Measurements from ENCODE around the gene FAM107B. TPM values are rescaled to one million over a fixed set of nuclear protein-coding genes. Genes with fewer than 3 reads are reported as not detected.
A peak's percentile ranks its signal among the peaks of the same experiment; 100 is the strongest.
"Not testable (repeated sequence)": the region's sequence is repeated elsewhere in the genome, so short reads cannot be mapped to it uniquely, and the experiment has no call there.

Gene FAM107B
- total RNA-seq, 6 experiments from 2014 or later = 58.6 to 116 (median 68.7) TPM

DNA sequence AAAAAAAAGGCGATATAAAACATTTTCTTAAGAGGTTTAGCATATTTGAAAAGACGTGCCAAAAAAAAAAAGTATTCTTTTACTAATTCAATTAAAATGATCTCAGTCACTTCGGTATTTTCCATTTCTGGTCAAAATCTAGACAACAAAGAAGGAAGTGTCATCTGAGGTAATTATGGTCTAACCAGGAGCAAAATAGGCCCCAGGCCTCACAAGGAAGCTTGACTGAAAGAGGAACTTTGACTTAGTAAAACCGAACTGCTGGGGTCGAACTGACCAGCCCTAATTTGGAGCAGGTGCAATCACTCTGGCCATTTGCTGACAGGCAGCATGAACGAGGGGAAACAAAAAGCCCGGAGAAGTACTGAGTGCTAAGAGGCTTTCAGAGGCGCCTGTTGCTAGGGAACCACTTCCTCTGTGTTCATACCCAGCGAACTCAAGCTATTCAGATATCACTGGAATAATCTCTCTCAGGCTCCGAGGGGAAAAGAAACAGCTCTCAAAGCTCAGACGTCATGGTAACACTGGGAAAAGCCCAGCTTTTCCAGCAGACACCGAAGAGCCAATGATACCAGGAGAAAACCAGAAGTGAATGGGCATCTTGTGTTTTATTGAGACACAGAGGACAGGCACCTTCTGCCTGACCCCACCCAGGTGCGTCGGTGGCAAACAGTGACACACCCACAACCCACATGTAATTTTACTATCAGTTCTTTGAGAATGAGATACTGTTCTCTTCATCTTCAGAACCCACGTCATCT, 126.5 kb downstream of the FAM107B start:
- TF ChIP-seq, protein P1, sequence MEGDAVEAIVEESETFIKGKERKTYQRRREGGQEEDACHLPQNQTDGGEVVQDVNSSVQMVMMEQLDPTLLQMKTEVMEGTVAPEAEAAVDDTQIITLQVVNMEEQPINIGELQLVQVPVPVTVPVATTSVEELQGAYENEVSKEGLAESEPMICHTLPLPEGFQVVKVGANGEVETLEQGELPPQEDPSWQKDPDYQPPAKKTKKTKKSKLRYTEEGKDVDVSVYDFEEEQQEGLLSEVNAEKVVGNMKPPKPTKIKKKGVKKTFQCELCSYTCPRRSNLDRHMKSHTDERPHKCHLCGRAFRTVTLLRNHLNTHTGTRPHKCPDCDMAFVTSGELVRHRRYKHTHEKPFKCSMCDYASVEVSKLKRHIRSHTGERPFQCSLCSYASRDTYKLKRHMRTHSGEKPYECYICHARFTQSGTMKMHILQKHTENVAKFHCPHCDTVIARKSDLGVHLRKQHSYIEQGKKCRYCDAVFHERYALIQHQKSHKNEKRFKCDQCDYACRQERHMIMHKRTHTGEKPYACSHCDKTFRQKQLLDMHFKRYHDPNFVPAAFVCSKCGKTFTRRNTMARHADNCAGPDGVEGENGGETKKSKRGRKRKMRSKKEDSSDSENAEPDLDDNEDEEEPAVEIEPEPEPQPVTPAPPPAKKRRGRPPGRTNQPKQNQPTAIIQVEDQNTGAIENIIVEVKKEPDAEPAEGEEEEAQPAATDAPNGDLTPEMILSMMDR (IDR thresholded peaks at IDR 0.05) = no peak
- no peak for TF ChIP-seq POLR2A (IDR thresholded peaks at IDR 0.05)
- Histone ChIP-seq H3K27me3 (no peaks in the 10 kb centered on the region), H3K4me1 (no peaks in the 10 kb centered on the region), H3K27ac (peak overlapping the region in 1 of 3 donors; percentile 47), H3K4me3 (no peak overlapping the region), H3K36me3 (no peaks in the 10 kb centered on the region), H3K9me3 (no peaks in the 10 kb centered on the region)
- ATAC-seq (peak; percentile 77 to 90 (median 85)), DNase-seq (peak in 1 of 3 donors; percentile 57)
- 42% methylated on average over 15 of the region's 15 CpGs for WGBS (ENCODE audit: insufficient coverage, low coverage, low lambda C conversion rate, missing lambda C conversion rate)
- intact Hi-C loops (cut with DNase I) = no loop called here

DNA sequence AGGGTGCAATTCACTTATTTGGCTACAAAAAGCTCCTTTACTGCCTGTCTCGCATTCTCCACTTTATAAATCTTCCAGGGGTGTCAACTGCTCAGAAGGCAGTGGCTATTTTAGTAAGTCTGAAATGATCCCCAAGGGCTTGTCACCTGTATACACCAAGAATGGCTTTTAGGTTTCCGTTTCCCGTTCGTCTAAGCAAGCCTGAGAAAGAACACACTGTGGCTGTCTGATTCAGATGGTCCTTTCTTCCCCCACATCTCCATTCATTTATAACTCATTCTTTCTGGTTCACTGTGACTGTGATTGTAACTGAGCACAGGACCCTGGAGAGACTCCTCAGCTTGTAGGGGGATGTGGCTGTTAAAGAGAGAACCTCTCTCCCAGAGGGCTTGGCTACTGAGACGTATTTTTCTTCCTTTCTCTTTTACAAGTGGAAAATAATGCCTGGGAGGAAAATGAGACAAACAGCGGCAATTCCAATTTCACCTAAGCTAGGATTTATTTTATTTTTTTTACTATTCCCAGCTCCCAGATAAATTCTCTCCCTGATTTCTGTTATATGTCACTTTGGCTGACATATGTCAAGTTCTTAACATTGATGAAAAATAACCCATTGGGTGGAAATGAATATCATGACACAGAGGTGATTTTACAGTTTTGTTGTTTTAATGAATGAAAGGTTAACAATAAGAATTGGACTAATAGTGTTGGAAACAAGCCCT, 129.3 kb downstream of the FAM107B start:
- Histone ChIP-seq H3K4me1 (no peaks in the 10 kb centered on the region), H3K27me3 (no peaks in the 10 kb centered on the region), H3K27ac (no peak overlapping the region), H3K9me3 (no peaks in the 10 kb centered on the region), H3K36me3 (no peaks in the 10 kb centered on the region), H3K4me3 (no peak overlapping the region)
- ATAC-seq (no peak), DNase-seq (no peak)
- WGBS (ENCODE audit: insufficient coverage, low coverage, low lambda C conversion rate, missing lambda C conversion rate) = 76% methylated on average over 5 of the region's 6 CpGs
- TF ChIP-seq, protein P1 (IDR thresholded peaks at IDR 0.05) = no peak
- TF ChIP-seq POLR2A (IDR thresholded peaks at IDR 0.05) = no peak
- intact Hi-C loops (cut with DNase I) = no loop called here

DNA sequence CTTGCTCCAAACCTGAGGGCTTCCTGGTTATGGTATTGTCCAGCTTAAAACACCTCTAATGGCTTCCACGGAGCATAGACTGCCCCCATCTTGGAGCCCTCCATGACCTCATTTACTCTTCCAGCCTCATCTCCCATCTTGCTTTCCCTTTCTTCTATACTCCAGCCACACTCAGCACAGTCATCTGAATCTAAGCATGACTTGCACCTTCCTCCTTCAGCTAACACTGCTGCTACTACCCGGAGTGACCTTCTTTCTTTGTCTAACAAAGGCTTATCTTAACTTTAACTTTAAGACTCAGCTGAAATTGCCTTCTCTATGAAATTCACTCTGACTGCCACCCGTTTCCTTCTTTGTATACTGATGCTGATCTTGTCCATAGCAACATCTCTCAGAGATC, 135.1 kb downstream of the FAM107B start:
- no peaks in the 10 kb centered on the region for H3K36me3 ChIP-seq
- WGBS (ENCODE audit: insufficient coverage, low coverage, low lambda C conversion rate, missing lambda C conversion rate) = 59% methylated on average over 3 of the region's 3 CpGs
- H3K9me3 ChIP-seq = no peaks in the 10 kb centered on the region
- intact Hi-C loops (cut with DNase I) = no loop called here
- DNase-seq = no peak
- peak in 1 of 4 donors; percentile 39 for ATAC-seq
- no peaks in the 10 kb centered on the region for H3K27me3 ChIP-seq
- H3K4me1 ChIP-seq = no peaks in the 10 kb centered on the region
- H3K27ac ChIP-seq = no peak overlapping the region
- TF ChIP-seq POLR2A (IDR thresholded peaks at IDR 0.05) = no peak
- TF ChIP-seq, protein P1 (IDR thresholded peaks at IDR 0.05) = no peak
- no peak overlapping the region for H3K4me3 ChIP-seq

DNA sequence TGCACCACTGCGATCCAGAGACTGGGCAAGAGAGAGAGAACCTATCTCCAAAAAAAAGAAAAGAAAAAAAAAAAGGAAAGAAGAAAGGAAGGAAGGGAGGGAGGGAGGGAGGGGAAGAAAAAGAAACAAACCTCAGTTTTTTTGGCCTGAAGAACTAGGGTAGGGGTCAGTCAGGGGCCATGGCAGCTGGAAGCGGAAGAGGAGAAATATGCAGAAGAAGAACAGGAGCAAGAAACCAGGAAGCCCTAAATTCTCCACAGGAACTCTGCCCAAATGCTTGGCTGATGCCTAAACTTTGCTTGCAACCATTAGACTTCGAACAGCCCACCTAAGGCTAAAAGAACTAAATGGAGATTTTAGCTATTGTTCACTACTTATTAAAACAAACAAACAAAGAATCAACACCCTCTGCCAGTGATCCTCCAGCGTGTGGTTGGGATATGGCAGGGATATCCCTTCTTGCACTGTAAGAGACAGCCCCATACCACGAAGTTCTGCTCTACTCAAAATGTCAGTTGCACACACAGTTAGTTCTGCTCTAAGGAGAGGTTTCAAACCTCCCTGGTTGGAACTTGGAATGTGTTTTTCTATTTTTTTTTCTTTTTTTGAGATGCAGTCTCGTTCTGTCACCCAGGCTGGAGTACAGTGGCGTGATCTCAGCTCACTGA, 139.5 kb downstream of the FAM107B start:
- Histone ChIP-seq H3K27ac (no peak overlapping the region), H3K9me3 (no peaks in the 10 kb centered on the region), H3K4me3 (no peak overlapping the region), H3K4me1 (no peaks in the 10 kb centered on the region), H3K27me3 (no peaks in the 10 kb centered on the region), H3K36me3 (no peaks in the 10 kb centered on the region)
- peak in 3 of 4 donors; percentile 43 to 57 (median 48) for ATAC-seq
- TF ChIP-seq, protein P1 (IDR thresholded peaks at IDR 0.05) = no peak
- TF ChIP-seq POLR2A (IDR thresholded peaks at IDR 0.05) = no peak
- 54% methylated on average over 5 of the region's 7 CpGs for WGBS (ENCODE audit: insufficient coverage, low coverage, low lambda C conversion rate, missing lambda C conversion rate)
- no peak for DNase-seq
- intact Hi-C loops (cut with DNase I) = no loop called here

- intact Hi-C loops (cut with DNase I); H3K27me3 ChIP-seq; H3K36me3 ChIP-seq; H3K4me3 ChIP-seq; H3K9me3 ChIP-seq; H3K27ac ChIP-seq; DNase-seq; H3K4me1 ChIP-seq: not testable (repeated sequence)
- peak in 2 of 4 donors; percentile 29 to 36 for ATAC-seq
- 48% methylated on average over 2 of the region's 5 CpGs for WGBS (ENCODE audit: insufficient coverage, low coverage, low lambda C conversion rate, missing lambda C conversion rate)
These were observed 140.1 kb downstream of the FAM107B start for GRCh38 chr10:14634572-14634971.

Data from right lobe of liver (tissue), 6 donors.